Transverse colon (tissue), 4 donors: ENCODE measurements around the gene PTPRG. TPM values are rescaled to one million over a fixed set of nuclear protein-coding genes. Genes with fewer than 3 reads are reported as not detected.

Experiments
- DNase-seq: peaks from one replicate; pipeline ENCODE4 v3.0.0-alpha.2; 2019
- H3K27ac ChIP-seq, 4 donors: fragments of 200-600 bp; sonication (generic); 2 replicates each; pipeline ENCODE4 v1.5.1; 2016 to 2018; ENCODE audit warnings: inconsistent platforms in 4 of 4
- H3K27me3 ChIP-seq: fragments of 200-600 bp; sonication (generic); 2 replicates; pipeline ENCODE4 v1.5.1; 2017; ENCODE audit warnings: inconsistent platforms
- H3K36me3 ChIP-seq, 4 donors: fragments of 200-600 bp; sonication (generic); 2 replicates each; pipeline ENCODE4 v1.5.1; 2017 to 2019; ENCODE audit warnings: inconsistent platforms in 4 of 4
- H3K4me1 ChIP-seq, 4 donors: fragments of 200-600 bp; sonication (generic); 2 replicates each; pipeline ENCODE4 v1.5.1; 2017 to 2020; ENCODE audit warnings: inconsistent platforms in 4 of 4
- H3K4me3 ChIP-seq, 4 donors: fragments of 200-600 bp; sonication (generic); 1 replicate in 1 of 4; 2 replicates in 3 of 4; pipeline versions ENCODE4 v1.5.1 to v1.6.1; 2017 to 2019; ENCODE audit warnings: inconsistent platforms in 4 of 4
- H3K9me3 ChIP-seq, 2 donors: fragments of 200-600 bp; sonication (generic); 2 replicates each; pipeline ENCODE4 v1.5.1; 2017 to 2019; ENCODE audit warnings: inconsistent platforms in 2 of 2
- CTCF ChIP-seq, 5 experiments: fragments of 200-600 bp in 3 of 5; fragments of 450-650 bp in 2 of 5; sonication (generic) in 3 of 5; IDR thresholded peaks; 1 replicate in 2 of 5; 2 replicates in 3 of 5; pipeline ENCODE4 v1.5.1; 2016 to 2017; ENCODE audit warnings: antibody characterized with exemption in 5 of 5, inconsistent platforms in 3 of 5, mild to moderate bottlenecking in 2 of 5, moderate library complexity in 1 of 5
- EP300 ChIP-seq: sonication (generic); formaldehyde crosslinking; IDR thresholded peaks from one replicate; pipeline ENCODE4 v1.6.1; 2017; ENCODE audit warnings: antibody characterized with exemption, low read depth
- POLR2A ChIP-seq: fragments of 450-650 bp; IDR thresholded peaks from one replicate; pipeline ENCODE4 v1.6.1; 2016; ENCODE audit warnings: antibody characterized with exemption, mild to moderate bottlenecking, moderate library complexity
- POLR2AphosphoS5 ChIP-seq, 3 donors: sonication (generic); formaldehyde crosslinking; IDR thresholded peaks; one replicate each; pipeline ENCODE4 v1.6.1; 2016; ENCODE audit warnings: antibody characterized with exemption in 3 of 3
- WGBS, 2 donors: methylation state at CpG; one replicate each; pipeline ENCODE4 v1.1.5; 2018; ENCODE audit warnings: low coverage in 1 of 2; 5-methylcytosine and 5-hydroxymethylcytosine counted together
- in situ Hi-C, 4 donors: fragments of 200-750 bp; cut with MboI; loops; one replicate each; pipeline versions ENCODE4 v1.15.0 to v1.15.1; 2017; ENCODE audit warnings: low sequenced_read_pairs in 3 of 4, low pct_ligation_motif_present in 1 of 4, low pct_unique_long_range_greater_than_20kb in 1 of 4
- intact Hi-C: fragments of 100-400 bp; cut with DNase I; formaldehyde crosslinking; loops from one replicate; pipeline ENCODE4 v1.15.1; 2023; ENCODE audit warnings: low total_unique reads
- total RNA-seq, 4 donors: library from RNA; depleted of rRNA; stranded (reverse); fragments of >200 nt; gene quantifications; one replicate each; pipeline ENCODE4 v1.1.0, GENCODE V29; 2016

Gene PTPRG
- total RNA-seq, 4 donors from 2014 or later: 29.2 to 83.4 (median 41.6) TPM

- no peaks in the 10 kb centered on the region for H3K36me3 ChIP-seq
- H3K27ac ChIP-seq: no peak overlapping the region
- in situ Hi-C loops: no loop called here
- intact Hi-C loops: no loop called here
- TF ChIP-seq CTCF (IDR thresholded peaks at IDR 0.05): no peak
- TF ChIP-seq EP300: no peak
- no peak for TF ChIP-seq POLR2AphosphoS5 (IDR thresholded peaks at IDR 0.05)
- no peak for TF ChIP-seq POLR2A
- no peak for DNase-seq
- peaks cover 0 to 4% (median 0%) of the 10 kb centered on the region in 4 donors for H3K4me1 ChIP-seq
- no peaks in the 10 kb centered on the region for H3K9me3 ChIP-seq
- no peaks in the 10 kb centered on the region for H3K27me3 ChIP-seq
- 88 to 100% methylated on average over 3 to 6 of the region's 6 CpGs for WGBS, 2 donors
- no peak overlapping the region for H3K4me3 ChIP-seq
These were observed 324.0 kb downstream of the PTPRG start for GRCh38 chr3:61885414-61885813.

- Histone ChIP-seq H3K4me3 (no peak overlapping the region), H3K27me3 (no peaks in the 10 kb centered on the region), H3K27ac (no peak overlapping the region), H3K4me1 (peaks cover 0 to 4% (median 0%) of the 10 kb centered on the region in 4 donors), H3K9me3 (no peaks in the 10 kb centered on the region), H3K36me3 (no peaks in the 10 kb centered on the region)
- no peak for DNase-seq
- no peak for TF ChIP-seq EP300
- WGBS, 2 donors: 80 to 82% methylated on average over 1 of the region's 1 CpG
- in situ Hi-C loops (no loop called here), intact Hi-C loops (no loop called here)
These were observed 325.8 kb downstream of the PTPRG start for GRCh38 chr3:61887206-61887605.

GRCh38 chr3:61889259-61889658 lies 327.9 kb downstream of the PTPRG start:
- H3K9me3 ChIP-seq: no peaks in the 10 kb centered on the region
- TF ChIP-seq POLR2A (no peak), CTCF (IDR thresholded peaks at IDR 0.05) (no peak), EP300 (no peak), POLR2AphosphoS5 (IDR thresholded peaks at IDR 0.05) (no peak)
- H3K4me3 ChIP-seq: no peak overlapping the region
- peaks cover 0 to 5% (median under 1%) of the 10 kb centered on the region in 4 donors for H3K4me1 ChIP-seq
- DNase-seq: no peak
- intact Hi-C loops (no loop called here), in situ Hi-C loops (no loop called here)
- no peaks in the 10 kb centered on the region for H3K27me3 ChIP-seq
- no peak overlapping the region for H3K27ac ChIP-seq
- WGBS, 2 donors: 54 to 57% methylated on average over 6 of the region's 6 CpGs
- no peaks in the 10 kb centered on the region for H3K36me3 ChIP-seq

GRCh38 chr3:61890167-61890566 lies 328.8 kb downstream of the PTPRG start:
- intact Hi-C loops (no loop called here), in situ Hi-C loops (no loop called here)
- Histone ChIP-seq H3K4me3 (no peak overlapping the region), H3K4me1 (peaks cover 4 to 10% (median 10%) of the 10 kb centered on the region in 4 donors), H3K27ac (no peak overlapping the region), H3K36me3 (no peaks in the 10 kb centered on the region), H3K9me3 (no peaks in the 10 kb centered on the region), H3K27me3 (no peaks in the 10 kb centered on the region)
- 80 to 93% methylated on average over 3 of the region's 3 CpGs for WGBS, 2 donors
- TF ChIP-seq EP300 (no peak), POLR2AphosphoS5 (IDR thresholded peaks at IDR 0.05) (no peak), POLR2A (no peak), CTCF (IDR thresholded peaks at IDR 0.05) (no peak)
- no peak for DNase-seq

GRCh38 chr3:61890586-61890985 lies 329.2 kb downstream of the PTPRG start:
- peaks cover 4 to 14% (median 13%) of the 10 kb centered on the region in 4 donors for H3K4me1 ChIP-seq
- H3K4me3 ChIP-seq: no peak overlapping the region
- intact Hi-C loops: no loop called here
- in situ Hi-C loops: no loop called here
- DNase-seq: no peak
- 95 to 100% methylated on average over 2 of the region's 2 CpGs for WGBS, 2 donors
- H3K9me3 ChIP-seq: no peaks in the 10 kb centered on the region
- no peaks in the 10 kb centered on the region for H3K36me3 ChIP-seq
- H3K27ac ChIP-seq: no peak overlapping the region
- TF ChIP-seq EP300 (no peak), CTCF (IDR thresholded peaks at IDR 0.05) (no peak), POLR2A (no peak), POLR2AphosphoS5 (IDR thresholded peaks at IDR 0.05) (no peak)
- H3K27me3 ChIP-seq: no peaks in the 10 kb centered on the region
